Glomerular visceral epithelial cell (primary cell): Measurements from ENCODE around the gene PSME4.

Source experiments
- DNase-seq: peaks from one replicate; pipeline ENCODE4 v3.0.0-alpha.2; 2016; ENCODE audit errors: extremely low spot score

PSME4 gene

GRCh38 chr2:53970724-53971602, at the start of gene PSME4:
TSS of gene PSME4 (minus strand) at chr2:53970993. CDS start at chr2:53970784, 209 bp downstream.
- peak; percentile 89 for DNase-seq

GRCh38 chr2:54015798-54016699, 45.3 kb upstream of the PSME4 start:
- DNase-seq = no peak

GRCh38 chr2:54013996-54014395, 43.2 kb upstream of the PSME4 start:
- peak; percentile 7 for DNase-seq

- DNase-seq = no peak
Measured at GRCh38 chr2:54012538-54013141, 41.8 kb upstream of the PSME4 start.

GRCh38 chr2:54009549-54009948, 38.8 kb upstream of the PSME4 start:
- no peak for DNase-seq

GRCh38 chr2:54008439-54008838, 37.6 kb upstream of the PSME4 start:
- DNase-seq = no peak

- no peak for DNase-seq
Measured at GRCh38 chr2:54000524-54000923, 29.7 kb upstream of the PSME4 start.

- DNase-seq = no peak
Measured at GRCh38 chr2:54000122-54000521, 29.3 kb upstream of the PSME4 start.

- no peak for DNase-seq
Measured at GRCh38 chr2:53998834-53999233, 28.0 kb upstream of the PSME4 start.

GRCh38 chr2:53994818-53995808, 24.3 kb upstream of the PSME4 start:
- DNase-seq = no peak

GRCh38 chr2:53991948-53992347, 21.2 kb upstream of the PSME4 start:
- no peak for DNase-seq

- DNase-seq = no peak
Measured at GRCh38 chr2:53989210-53989862, 18.5 kb upstream of the PSME4 start.

- no peak for DNase-seq
Measured at GRCh38 chr2:53987336-53987921, 16.6 kb upstream of the PSME4 start.

- DNase-seq = no peak
Measured at GRCh38 chr2:53985646-53986045, 14.9 kb upstream of the PSME4 start.

GRCh38 chr2:53969968-53970723, 647 bp downstream of the PSME4 start:
- DNase-seq = peak; percentile 40

GRCh38 chr2:53969285-53969967, 1.4 kb downstream of the PSME4 start:
- DNase-seq = peak; percentile 55

- DNase-seq = no peak
Measured at GRCh38 chr2:53964987-53965687, 5.7 kb downstream of the PSME4 start.
